ENCODE results near the gene DCST1. TPM values are rescaled to one million over a fixed set of nuclear protein-coding genes. Genes with fewer than 3 reads are reported as not detected.

The DCST1 gene
- polyA plus RNA-seq, 3 donors = 0.12 to 0.61 (median 0.32) TPM

GRCh38 chr1:155079487-155080311 is 46.1 kb downstream of the DCST1 start:
- no peak for DNase-seq (ENCODE audit: extremely low read depth in 1 of 11, low read depth in 9 of 11, low spot score in 4 of 11)

- DNase-seq (ENCODE audit: extremely low read depth in 1 of 11, low read depth in 9 of 11, low spot score in 4 of 11) = peak in 4 of 11 donors; percentile 74 to 80 (median 78)
Observed at GRCh38 chr1:155080312-155081228, 46.9 kb downstream of the DCST1 start.

- no peak for DNase-seq (ENCODE audit: extremely low read depth in 1 of 11, low read depth in 9 of 11, low spot score in 4 of 11)
Observed at GRCh38 chr1:155081472-155082300, 48.1 kb downstream of the DCST1 start.

GRCh38 chr1:155082301-155083051 is 48.9 kb downstream of the DCST1 start:
- no peak for DNase-seq (ENCODE audit: extremely low read depth in 1 of 11, low read depth in 9 of 11, low spot score in 4 of 11)

GRCh38 chr1:155083052-155083541 is 49.5 kb downstream of the DCST1 start:
- no peak for DNase-seq (ENCODE audit: extremely low read depth in 1 of 11, low read depth in 9 of 11, low spot score in 4 of 11)

- no peak for DNase-seq (ENCODE audit: extremely low read depth in 1 of 11, low read depth in 9 of 11, low spot score in 4 of 11)
Observed at GRCh38 chr1:155083865-155084721, 50.5 kb downstream of the DCST1 start.

- peak; percentile 94 to 98 (median 97) for DNase-seq (ENCODE audit: extremely low read depth in 1 of 11, low read depth in 9 of 11, low spot score in 4 of 11)
Observed at GRCh38 chr1:155084722-155085503, 51.3 kb downstream of the DCST1 start.

GRCh38 chr1:155085504-155086127 is 52.0 kb downstream of the DCST1 start:
- no peak for DNase-seq (ENCODE audit: extremely low read depth in 1 of 11, low read depth in 9 of 11, low spot score in 4 of 11)

- no peak for DNase-seq (ENCODE audit: extremely low read depth in 1 of 11, low read depth in 9 of 11, low spot score in 4 of 11)
Observed at GRCh38 chr1:155086128-155086741, 52.6 kb downstream of the DCST1 start.

GRCh38 chr1:155086856-155087535 is 53.4 kb downstream of the DCST1 start:
- no peak for DNase-seq (ENCODE audit: extremely low read depth in 1 of 11, low read depth in 9 of 11, low spot score in 4 of 11)

- DNase-seq (ENCODE audit: extremely low read depth in 1 of 11, low read depth in 9 of 11, low spot score in 4 of 11) = peak in 2 of 11 donors; percentile 69 to 76
Observed at GRCh38 chr1:155091071-155092051, 57.7 kb downstream of the DCST1 start.

- no peak for DNase-seq (ENCODE audit: extremely low read depth in 1 of 11, low read depth in 9 of 11, low spot score in 4 of 11)
Observed at GRCh38 chr1:155092131-155092530, 58.5 kb downstream of the DCST1 start.

GRCh38 chr1:155092641-155093040 is 59.0 kb downstream of the DCST1 start:
- no peak for DNase-seq (ENCODE audit: extremely low read depth in 1 of 11, low read depth in 9 of 11, low spot score in 4 of 11)
